GM19397 (cell line): ENCODE data around the gene MATCAP1.

ENCODE experiments used
- ATAC-seq: cut with Tn5 transposase; IDR thresholded peaks from one replicate; pipeline ENCODE4 v1.9.1; 2021; ENCODE audit warnings: mild to moderate bottlenecking, moderate library complexity; ENCODE audit not compliant: unreplicated experiment

MATCAP1 gene

GRCh38 chr16:67208154-67208896, 24.6 kb upstream of the MATCAP1 start:
- ATAC-seq: no peak

DNA sequence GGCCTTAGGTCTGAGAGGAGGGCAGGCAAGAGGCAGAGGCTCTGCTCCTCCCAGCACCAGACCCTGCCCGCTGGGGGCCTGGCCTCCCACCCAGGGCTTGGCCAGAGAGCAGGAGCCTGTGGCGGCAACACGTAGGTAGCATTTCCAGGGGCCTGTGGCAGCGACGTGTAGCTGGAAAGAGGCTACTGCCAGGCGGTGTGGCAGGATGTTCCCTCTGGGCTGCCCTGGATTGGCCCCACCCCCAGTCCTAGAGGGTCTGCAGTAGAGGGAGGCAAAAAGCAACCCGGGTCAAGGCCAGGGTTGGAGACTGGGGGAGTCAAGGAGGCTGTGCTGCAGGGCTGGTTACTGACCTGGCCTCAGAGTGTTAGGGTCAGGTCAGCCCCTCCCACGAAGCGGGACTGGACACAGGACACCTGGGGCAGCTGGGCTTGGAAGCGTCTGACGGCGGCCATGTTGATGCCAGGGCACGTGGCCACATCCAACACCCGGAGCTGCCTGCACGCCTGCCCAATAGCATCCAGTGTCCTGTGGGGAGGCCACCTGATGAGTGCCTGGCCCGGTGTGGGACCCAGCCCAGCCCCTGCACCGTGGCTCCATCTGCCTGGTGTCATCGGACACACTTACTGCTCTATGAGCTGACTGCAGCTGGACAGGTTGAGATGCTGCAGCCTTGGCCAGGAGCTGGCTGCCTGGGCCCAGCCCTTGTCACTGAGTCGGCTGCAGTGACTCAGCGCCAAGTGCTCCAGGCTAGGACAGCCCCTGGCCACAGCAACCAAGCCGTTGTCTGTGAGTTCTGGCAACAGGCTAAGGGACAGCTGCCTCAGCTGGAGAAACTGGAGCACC, 23.7 kb upstream of the MATCAP1 start:
- ATAC-seq: no peak

GRCh38 chr16:67206838-67207248, 23.1 kb upstream of the MATCAP1 start:
- no peak for ATAC-seq

GRCh38 chr16:67206129-67206837, 22.5 kb upstream of the MATCAP1 start:
- ATAC-seq: no peak

- ATAC-seq: no peak
Measured at GRCh38 chr16:67204076-67204475, 20.3 kb upstream of the MATCAP1 start.

DNA sequence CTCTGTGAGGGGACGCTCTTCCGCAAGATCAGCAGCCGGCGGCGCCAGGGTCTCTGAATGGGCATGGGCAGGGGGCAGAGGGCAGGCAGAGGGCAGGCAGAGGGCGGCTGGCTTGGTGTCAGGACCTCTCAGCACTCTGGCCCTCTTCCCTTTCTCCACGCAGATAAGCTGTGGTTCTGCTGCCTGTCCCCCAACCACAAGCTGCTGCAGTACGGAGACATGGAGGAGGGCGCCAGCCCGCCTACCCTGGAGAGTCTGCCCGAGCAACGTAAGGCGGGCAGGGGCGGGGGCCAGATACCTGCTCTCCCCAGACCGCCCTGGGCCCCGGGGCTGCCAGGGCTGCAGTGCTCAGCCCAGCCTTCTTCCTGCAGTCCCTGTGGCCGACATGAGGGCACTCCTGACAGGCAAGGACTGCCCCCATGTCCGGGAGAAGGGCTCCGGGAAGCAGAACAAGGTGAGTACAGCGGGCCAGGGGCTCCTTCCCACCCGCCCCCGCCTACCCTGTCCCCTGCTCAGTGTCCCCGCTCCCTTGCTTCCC, 19.3 kb upstream of the MATCAP1 start:
- ATAC-seq: no peak

- ATAC-seq: no peak
Measured at GRCh38 chr16:67202426-67202825, 18.7 kb upstream of the MATCAP1 start.

DNA sequence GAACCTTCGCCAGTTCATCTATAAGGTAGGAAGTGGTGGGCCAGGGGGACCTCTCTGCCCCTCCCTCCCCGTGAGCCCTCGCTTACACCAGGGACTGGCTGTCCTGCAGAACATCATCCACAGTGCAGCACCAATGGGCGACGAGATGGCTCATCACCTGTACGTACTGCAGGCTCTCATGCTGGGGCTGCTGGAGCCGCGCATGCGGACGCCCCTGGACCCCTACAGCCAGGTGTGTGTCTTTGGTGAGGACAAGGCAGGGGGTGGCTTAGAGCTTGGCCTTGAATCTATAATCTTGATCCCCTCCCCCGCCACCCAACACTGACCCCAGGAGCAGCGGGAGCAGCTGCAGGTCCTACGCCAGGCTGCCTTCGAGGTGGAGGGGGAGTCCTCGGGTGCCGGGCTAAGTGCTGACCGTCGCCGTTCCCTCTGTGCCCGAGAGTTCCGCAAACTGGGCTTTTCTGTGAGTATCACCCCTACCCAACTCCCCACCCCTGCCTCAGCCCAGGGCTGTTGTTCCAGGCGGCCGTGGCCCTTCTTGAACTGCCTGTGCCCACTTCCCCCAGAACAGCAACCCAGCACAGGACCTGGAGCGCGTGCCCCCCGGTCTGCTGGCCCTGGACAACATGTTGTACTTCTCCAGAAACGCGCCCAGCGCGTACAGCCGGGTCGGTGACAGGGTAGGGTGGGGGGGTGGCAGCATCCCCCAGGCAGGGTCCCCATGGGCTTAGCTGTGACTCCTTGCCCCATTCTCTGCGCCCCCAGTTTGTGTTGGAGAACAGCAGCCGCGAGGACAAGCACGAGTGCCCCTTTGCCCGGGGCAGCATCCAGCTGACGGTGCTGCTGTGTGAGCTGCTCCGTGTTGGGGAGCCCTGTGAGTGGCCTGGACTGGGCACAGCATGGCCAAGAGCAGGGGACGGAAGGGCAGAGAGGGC, 17.9 kb upstream of the MATCAP1 start:
- no peak for ATAC-seq

GRCh38 chr16:67200491-67200890, 16.7 kb upstream of the MATCAP1 start:
- ATAC-seq: no peak

DNA sequence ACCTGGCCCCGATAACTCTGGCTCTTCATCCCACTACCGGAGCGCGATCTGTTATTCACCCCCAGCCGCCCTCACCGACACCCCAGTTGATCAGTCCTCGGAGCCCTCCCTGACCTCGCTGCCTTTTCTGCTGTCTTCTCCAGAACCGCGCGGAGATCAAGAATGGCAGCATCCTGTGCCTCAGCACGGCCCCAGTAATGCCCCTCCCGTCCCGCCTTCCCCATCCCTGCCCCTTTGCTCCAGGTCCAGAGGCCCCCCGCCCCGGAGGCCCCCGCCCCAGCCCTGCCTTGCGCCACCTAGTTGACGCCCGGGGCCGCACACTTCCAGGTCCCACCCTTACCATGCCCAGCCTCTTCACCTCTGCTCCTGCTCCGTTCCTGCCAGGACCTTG, 16.0 kb upstream of the MATCAP1 start:
- ATAC-seq: no peak

- ATAC-seq: no peak
Measured at GRCh38 chr16:67199011-67199807, 15.4 kb upstream of the MATCAP1 start, which contains the start of gene ELMO3. Gene ELMO3 (plus strand): TSS chr16:67199131. CDS start chr16:67199327, 196 bp downstream.

DNA sequence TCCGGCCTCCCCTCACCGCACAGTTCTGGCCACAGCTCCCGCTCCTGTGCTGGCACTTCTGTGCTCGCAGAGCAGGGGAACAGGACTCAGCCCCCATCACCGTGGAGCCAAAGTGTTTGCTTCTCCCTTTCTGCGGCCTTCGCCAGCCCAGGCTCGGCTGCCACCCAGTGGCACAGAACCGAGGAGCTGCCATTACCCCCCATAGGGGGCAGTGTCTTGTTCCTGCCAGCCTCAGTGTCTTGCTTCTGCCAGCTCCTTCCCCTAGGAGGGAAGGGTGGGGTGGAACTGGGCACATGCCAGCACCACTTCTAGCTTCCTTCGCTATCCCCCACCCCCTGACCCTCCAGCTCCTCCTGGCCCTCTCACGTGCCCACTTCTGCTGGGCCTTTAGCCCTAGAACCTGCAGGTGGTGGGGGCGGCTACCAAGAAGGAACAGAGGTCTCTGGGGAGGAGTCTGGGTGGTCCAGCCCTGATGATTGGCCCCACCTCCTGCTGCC, 14.5 kb upstream of the MATCAP1 start:
- no peak for ATAC-seq

DNA sequence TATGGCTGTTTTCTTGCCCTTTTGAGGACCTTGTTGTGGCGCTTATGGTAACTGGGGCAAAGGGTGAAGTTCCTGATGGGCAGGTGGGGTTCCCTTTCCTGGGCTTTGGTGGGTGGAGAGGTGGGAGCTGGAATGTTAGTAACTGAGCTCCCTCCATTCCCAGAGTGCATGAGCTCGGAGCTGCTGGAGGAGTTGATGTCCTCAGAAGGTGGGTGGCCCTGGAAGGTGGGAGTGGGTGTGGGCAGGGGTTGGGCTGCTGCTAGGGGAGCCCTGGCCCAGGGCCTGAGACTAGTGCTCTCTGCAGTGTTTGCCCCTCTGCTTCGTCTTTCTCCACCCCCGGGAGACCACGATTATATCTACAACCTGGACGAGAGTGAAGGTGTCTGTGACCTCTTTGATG, 13.9 kb upstream of the MATCAP1 start:
- no peak for ATAC-seq

GRCh38 chr16:67196881-67197280, 13.1 kb upstream of the MATCAP1 start:
- ATAC-seq: no peak

- no peak for ATAC-seq
Measured at GRCh38 chr16:67195676-67196075, 11.9 kb upstream of the MATCAP1 start.

- no peak for ATAC-seq
Measured at GRCh38 chr16:67194260-67194659, 10.5 kb upstream of the MATCAP1 start.

- ATAC-seq: no peak
Measured at GRCh38 chr16:67193536-67193935, 9.8 kb upstream of the MATCAP1 start.

DNA sequence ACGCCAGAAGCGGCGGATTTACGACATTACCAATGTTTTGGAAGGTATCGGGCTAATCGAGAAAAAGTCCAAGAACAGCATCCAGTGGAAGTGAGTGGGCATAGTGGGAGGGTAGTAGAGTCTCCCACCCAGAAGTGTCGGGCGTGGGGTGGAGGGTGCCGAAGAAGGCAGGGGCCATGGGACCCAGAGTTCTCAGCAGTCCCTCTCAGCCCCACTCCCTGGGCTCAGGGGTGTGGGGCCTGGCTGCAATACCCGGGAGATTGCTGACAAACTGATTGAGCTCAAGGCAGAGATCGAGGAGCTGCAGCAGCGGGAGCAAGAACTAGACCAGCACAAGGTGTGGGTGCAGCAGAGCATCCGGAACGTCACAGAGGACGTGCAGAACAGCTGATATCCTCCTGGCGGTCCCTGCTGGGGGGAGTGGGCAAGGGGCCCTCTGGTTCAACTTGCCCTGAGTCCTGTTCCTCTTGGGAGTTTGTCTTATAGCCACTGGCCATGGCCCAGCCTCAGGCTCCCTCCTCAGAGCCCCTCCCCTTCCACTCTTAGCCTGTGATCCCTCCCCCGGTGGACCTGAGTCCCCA, 9.1 kb upstream of the MATCAP1 start:
- no peak for ATAC-seq
